Esophagus squamous epithelium (tissue), 5 donors: ENCODE results near the gene TINAGL1. TPM values are rescaled to one million over a fixed set of nuclear protein-coding genes. Genes with fewer than 3 reads are reported as not detected.

Source experiments
- DNase-seq: peaks from one replicate; lab custom pipeline; 2025; lab: John Stamatoyannopoulos, UW
- H3K27ac ChIP-seq, 4 donors: fragments of 200-600 bp; sonication (generic); one replicate each; pipeline ENCODE4 v1.5.1; 2016 to 2019; ENCODE audit warnings: mild to moderate bottlenecking in 1 of 4
- H3K27me3 ChIP-seq, 4 donors: fragments of 200-600 bp; sonication (generic); 1 replicate in 3 of 4; 2 replicates in 1 of 4; pipeline versions ENCODE4 v1.5.1 to v1.6.0; 2017 to 2021; ENCODE audit warnings: antibody characterized with exemption in 1 of 4
- H3K36me3 ChIP-seq, 3 donors: fragments of 200-600 bp; sonication (generic); one replicate each; pipeline ENCODE4 v1.5.1; 2016 to 2019
- H3K4me1 ChIP-seq, 3 donors: fragments of 200-600 bp; sonication (generic); one replicate each; pipeline ENCODE4 v1.5.1; 2017 to 2019
- H3K4me3 ChIP-seq, 4 donors: fragments of 200-600 bp; sonication (generic); 1 replicate in 3 of 4; 2 replicates in 1 of 4; pipeline ENCODE4 v1.5.1; 2016 to 2019; ENCODE audit warnings: mild to moderate bottlenecking in 2 of 4, moderate library complexity in 1 of 4
- H3K9me3 ChIP-seq, 3 donors: fragments of 200-600 bp; sonication (generic); one replicate each; pipeline ENCODE4 v1.5.1; 2016 to 2019
- CTCF ChIP-seq, 6 experiments: fragments of 450-650 bp in 4 of 6; fragments of 200-600 bp in 2 of 6; sonication (generic) in 2 of 6; IDR thresholded peaks; one replicate each; pipeline ENCODE4 v1.5.1; 2016 to 2019; ENCODE audit warnings: antibody characterized with exemption in 6 of 6, mild to moderate bottlenecking in 4 of 6, moderate library complexity in 4 of 6
- POLR2A ChIP-seq, 4 donors: fragments of 450-650 bp; IDR thresholded peaks; one replicate each; pipeline ENCODE4 v1.6.1; 2017; ENCODE audit warnings: antibody characterized with exemption in 4 of 4, mild to moderate bottlenecking in 4 of 4, moderate library complexity in 3 of 4
- WGBS, 2 donors: methylation state at CpG; one replicate each; pipeline ENCODE4 v1.1.5; 2018; 5-methylcytosine and 5-hydroxymethylcytosine counted together
- intact Hi-C: fragments of 100-400 bp; cut with DNase I; formaldehyde crosslinking; loops from one replicate; pipeline ENCODE4 v1.15.0; 2022
- total RNA-seq, 4 donors: library from RNA; depleted of rRNA; stranded (reverse); fragments of >200 nt; gene quantifications; one replicate each; pipeline ENCODE4 v1.1.0, GENCODE V29; 2016
- donor health status: DM: yes; HTN: yes; CAD: no.

The TINAGL1 gene
- total RNA-seq, 4 donors from 2014 or later: 24.5 to 56.4 (median 44.6) TPM

- Histone ChIP-seq H3K4me3 (peak overlapping the region in 1 of 4 donors; percentile 65), H3K36me3 (peaks cover 0 to 41% (median 0%) of the 10 kb centered on the region in 3 donors), H3K27ac (peak overlapping the region; percentile 62 to 91 (median 86)), H3K9me3 (no peaks in the 10 kb centered on the region), H3K4me1 (peaks cover 27 to 61% (median 39%) of the 10 kb centered on the region in 3 donors), H3K27me3 (peaks cover 0 to 9% (median 0%) of the 10 kb centered on the region in 4 donors)
- intact Hi-C loops: no loop called here
- DNase-seq: no peak
- peak in 5 of 6 experiments; percentile 41 to 58 (median 50) for TF ChIP-seq CTCF (IDR thresholded peaks at IDR 0.05)
- no peak for TF ChIP-seq POLR2A (IDR thresholded peaks at IDR 0.05)
- 48 to 58% methylated on average over 8 to 14 of the region's 14 CpGs for WGBS, 2 donors
Observed at GRCh38 chr1:31587720-31588423, 11.6 kb downstream of the TINAGL1 start.

GRCh38 chr1:31588751-31589515, 12.6 kb downstream of the TINAGL1 start:
- H3K27me3 ChIP-seq: peaks cover 0 to 9% (median 0%) of the 10 kb centered on the region in 4 donors
- H3K4me3 ChIP-seq: peak overlapping the region; percentile 38 to 65 (median 51)
- no peak for DNase-seq
- TF ChIP-seq CTCF (IDR thresholded peaks at IDR 0.05): no peak
- no peak for TF ChIP-seq POLR2A (IDR thresholded peaks at IDR 0.05)
- peaks cover 0 to 31% (median 0%) of the 10 kb centered on the region in 3 donors for H3K36me3 ChIP-seq
- H3K4me1 ChIP-seq: peaks cover 27 to 53% (median 32%) of the 10 kb centered on the region in 3 donors
- H3K9me3 ChIP-seq: no peaks in the 10 kb centered on the region
- intact Hi-C loops: no loop called here
- H3K27ac ChIP-seq: peak overlapping the region; percentile 62 to 91 (median 86)
- 32 to 33% methylated on average over 9 to 15 of the region's 62 CpGs for WGBS, 2 donors

GRCh38 chr1:31591425-31592093, 15.2 kb downstream of the TINAGL1 start:
- DNase-seq: no peak
- peaks cover 0 to 7% (median 0%) of the 10 kb centered on the region in 3 donors for H3K36me3 ChIP-seq
- no peaks in the 10 kb centered on the region for H3K9me3 ChIP-seq
- peak overlapping the region in 2 of 4 donors; percentile 36 to 60 for H3K27ac ChIP-seq
- 60 to 61% methylated on average over 10 to 11 of the region's 11 CpGs for WGBS, 2 donors
- intact Hi-C loops: no loop called here
- H3K4me1 ChIP-seq: peaks cover 23 to 33% (median 24%) of the 10 kb centered on the region in 3 donors
- H3K4me3 ChIP-seq: no peak overlapping the region
- no peak for TF ChIP-seq POLR2A (IDR thresholded peaks at IDR 0.05)
- no peak for TF ChIP-seq CTCF (IDR thresholded peaks at IDR 0.05)
- peaks cover 0 to 9% (median 0%) of the 10 kb centered on the region in 4 donors for H3K27me3 ChIP-seq

GRCh38 chr1:31592132-31592531, 15.8 kb downstream of the TINAGL1 start:
- DNase-seq: no peak
- Histone ChIP-seq H3K4me3 (no peak overlapping the region), H3K4me1 (peaks cover 22 to 28% (median 23%) of the 10 kb centered on the region in 3 donors), H3K9me3 (no peaks in the 10 kb centered on the region), H3K27me3 (peaks cover 0 to 9% (median 0%) of the 10 kb centered on the region in 4 donors), H3K27ac (peak overlapping the region in 2 of 4 donors; percentile 36 to 60), H3K36me3 (peaks cover 0 to 2% (median 0%) of the 10 kb centered on the region in 3 donors)
- intact Hi-C loops: no loop called here
- TF ChIP-seq POLR2A (IDR thresholded peaks at IDR 0.05): no peak
- no peak for TF ChIP-seq CTCF (IDR thresholded peaks at IDR 0.05)
